ENCODE measurements around the gene SMC1B. TPM values are rescaled to one million over a fixed set of nuclear protein-coding genes. Genes with fewer than 3 reads are reported as not detected.

SMC1B gene
- total RNA-seq, 1 donor from 2014 or later: under 0.01 TPM

- DNase-seq (ENCODE audit: low read depth in 2 of 2): no peak
Measured at GRCh38 chr22:45322873-45323525, 90.4 kb downstream of the SMC1B start.

GRCh38 chr22:45321827-45322226, 91.6 kb downstream of the SMC1B start:
- no peak for DNase-seq (ENCODE audit: low read depth in 2 of 2)

GRCh38 chr22:45320357-45320976, 92.9 kb downstream of the SMC1B start:
- no peak for DNase-seq (ENCODE audit: low read depth in 2 of 2)

GRCh38 chr22:45319324-45319685, 94.1 kb downstream of the SMC1B start:
- DNase-seq (ENCODE audit: low read depth in 2 of 2): peak in 1 of 2 donors; percentile 22

GRCh38 chr22:45318558-45319323, 94.7 kb downstream of the SMC1B start:
- DNase-seq (ENCODE audit: low read depth in 2 of 2): peak; percentile 29 to 62

GRCh38 chr22:45318168-45318557, 95.2 kb downstream of the SMC1B start:
- DNase-seq (ENCODE audit: low read depth in 2 of 2): peak; percentile 78 to 93

- DNase-seq (ENCODE audit: low read depth in 2 of 2): peak; percentile 80 to 89
Measured at GRCh38 chr22:45317551-45318167, 95.7 kb downstream of the SMC1B start.

GRCh38 chr22:45316796-45317526, 96.4 kb downstream of the SMC1B start:
- no peak for DNase-seq (ENCODE audit: low read depth in 2 of 2)

- no peak for DNase-seq (ENCODE audit: low read depth in 2 of 2)
Measured at GRCh38 chr22:45314786-45315185, 98.6 kb downstream of the SMC1B start.

GRCh38 chr22:45314054-45314721, 99.2 kb downstream of the SMC1B start:
- DNase-seq (ENCODE audit: low read depth in 2 of 2): no peak

GRCh38 chr22:45312856-45313255, 100.5 kb downstream of the SMC1B start:
- no peak for DNase-seq (ENCODE audit: low read depth in 2 of 2)

- DNase-seq (ENCODE audit: low read depth in 2 of 2): no peak
Measured at GRCh38 chr22:45312415-45312814, 101.0 kb downstream of the SMC1B start.

GRCh38 chr22:45310977-45311531, 102.3 kb downstream of the SMC1B start:
- no peak for DNase-seq (ENCODE audit: low read depth in 2 of 2)

- no peak for DNase-seq (ENCODE audit: low read depth in 2 of 2)
Measured at GRCh38 chr22:45310331-45310976, 102.9 kb downstream of the SMC1B start.

- DNase-seq (ENCODE audit: low read depth in 2 of 2): peak; percentile 78 to 90
Measured at GRCh38 chr22:45309422-45310227, 103.8 kb downstream of the SMC1B start, which contains the start of gene FAM118A. Gene FAM118A (plus strand): TSS chr22:45309934. CDS start chr22:45322380, 12,446 bp downstream.

- DNase-seq (ENCODE audit: low read depth in 2 of 2): no peak
Measured at GRCh38 chr22:45308957-45309421, 104.4 kb downstream of the SMC1B start.

- no peak for DNase-seq (ENCODE audit: low read depth in 2 of 2)
Measured at GRCh38 chr22:45308391-45308956, 104.9 kb downstream of the SMC1B start.

- no peak for DNase-seq (ENCODE audit: low read depth in 2 of 2)
Measured at GRCh38 chr22:45306139-45306538, 107.3 kb downstream of the SMC1B start.
